ENCODE results near the gene RAMP3. TPM values are rescaled to one million over a fixed set of nuclear protein-coding genes. Genes with fewer than 3 reads are reported as not detected.

RAMP3 gene
- total RNA-seq, 1 donor from 2014 or later = not detected

DNA sequence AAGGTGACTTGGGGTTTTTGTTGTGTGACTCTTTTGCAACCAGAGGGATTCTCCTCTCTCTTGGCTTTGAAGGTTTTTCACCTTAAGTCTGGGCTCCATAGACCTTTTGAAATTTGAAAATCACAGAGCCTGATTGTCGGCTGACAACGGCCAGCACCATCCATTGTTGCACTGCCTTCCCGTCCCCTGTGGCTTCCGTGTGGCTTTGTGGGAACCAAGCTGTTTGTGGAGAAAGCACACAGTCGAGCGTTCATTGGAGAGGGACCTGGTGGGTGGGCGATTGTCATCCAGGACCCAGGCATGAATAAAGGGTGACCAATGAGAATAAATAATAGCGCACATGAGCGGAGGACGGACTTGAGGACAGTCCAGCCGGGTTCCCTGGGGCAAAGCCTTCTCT is 7.4 kb upstream of the RAMP3 start:
- Mint-ChIP-seq H3K36me3 (ENCODE audit: low read depth, unreplicated experiment) (no peaks in the 10 kb centered on the region), H3K4me1 (ENCODE audit: low read depth, unreplicated experiment) (no peaks in the 10 kb centered on the region), H3K27ac (ENCODE audit: unreplicated experiment) (no peak overlapping the region), H3K4me3 (ENCODE audit: unreplicated experiment) (no peak overlapping the region), H3K27me3 (ENCODE audit: low read depth, unreplicated experiment) (peaks cover 33% of the 10 kb centered on the region), H3K9me3 (ENCODE audit: unreplicated experiment) (peaks cover 6% of the 10 kb centered on the region)
- DNase-seq (ENCODE audit: low read depth) (no peak), FAIRE-seq (no peak)
- Histone ChIP-seq H3K9ac (ENCODE audit: low read length) (no peak overlapping the region), H3K79me2 (ENCODE audit: insufficient read depth, low read length) (no peaks in the 10 kb centered on the region), H4K20me1 (ENCODE audit: insufficient read depth, low read length) (no peaks in the 10 kb centered on the region), H3K9me3 (ENCODE audit: insufficient read depth, low read depth, low read length) (no peaks in the 10 kb centered on the region), H3K4me3 (ENCODE audit: insufficient read depth, low read depth, low read length) (no peak overlapping the region), H3K4me2 (ENCODE audit: low read length) (no peak overlapping the region), H3K36me3 (ENCODE audit: insufficient read depth, low read length) (no peaks in the 10 kb centered on the region), H3K27ac (ENCODE audit: low read depth, low read length) (no peak overlapping the region), H3K27me3 (ENCODE audit: insufficient read depth, low read length) (peaks cover 8% of the 10 kb centered on the region), H3K4me1 (ENCODE audit: insufficient read depth, low read length) (no peaks in the 10 kb centered on the region), H2AFZ (ENCODE audit: low read depth, low read length) (no peak overlapping the region)
- TF ChIP-seq, protein P1, sequence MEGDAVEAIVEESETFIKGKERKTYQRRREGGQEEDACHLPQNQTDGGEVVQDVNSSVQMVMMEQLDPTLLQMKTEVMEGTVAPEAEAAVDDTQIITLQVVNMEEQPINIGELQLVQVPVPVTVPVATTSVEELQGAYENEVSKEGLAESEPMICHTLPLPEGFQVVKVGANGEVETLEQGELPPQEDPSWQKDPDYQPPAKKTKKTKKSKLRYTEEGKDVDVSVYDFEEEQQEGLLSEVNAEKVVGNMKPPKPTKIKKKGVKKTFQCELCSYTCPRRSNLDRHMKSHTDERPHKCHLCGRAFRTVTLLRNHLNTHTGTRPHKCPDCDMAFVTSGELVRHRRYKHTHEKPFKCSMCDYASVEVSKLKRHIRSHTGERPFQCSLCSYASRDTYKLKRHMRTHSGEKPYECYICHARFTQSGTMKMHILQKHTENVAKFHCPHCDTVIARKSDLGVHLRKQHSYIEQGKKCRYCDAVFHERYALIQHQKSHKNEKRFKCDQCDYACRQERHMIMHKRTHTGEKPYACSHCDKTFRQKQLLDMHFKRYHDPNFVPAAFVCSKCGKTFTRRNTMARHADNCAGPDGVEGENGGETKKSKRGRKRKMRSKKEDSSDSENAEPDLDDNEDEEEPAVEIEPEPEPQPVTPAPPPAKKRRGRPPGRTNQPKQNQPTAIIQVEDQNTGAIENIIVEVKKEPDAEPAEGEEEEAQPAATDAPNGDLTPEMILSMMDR (IDR thresholded peaks at IDR 0.05; ENCODE audit: insufficient read depth, low read depth, low read length) = no peak
- no peak for TF ChIP-seq EZH2 (IDR thresholded peaks at IDR 0.05; ENCODE audit: insufficient read depth, low read length)

DNA sequence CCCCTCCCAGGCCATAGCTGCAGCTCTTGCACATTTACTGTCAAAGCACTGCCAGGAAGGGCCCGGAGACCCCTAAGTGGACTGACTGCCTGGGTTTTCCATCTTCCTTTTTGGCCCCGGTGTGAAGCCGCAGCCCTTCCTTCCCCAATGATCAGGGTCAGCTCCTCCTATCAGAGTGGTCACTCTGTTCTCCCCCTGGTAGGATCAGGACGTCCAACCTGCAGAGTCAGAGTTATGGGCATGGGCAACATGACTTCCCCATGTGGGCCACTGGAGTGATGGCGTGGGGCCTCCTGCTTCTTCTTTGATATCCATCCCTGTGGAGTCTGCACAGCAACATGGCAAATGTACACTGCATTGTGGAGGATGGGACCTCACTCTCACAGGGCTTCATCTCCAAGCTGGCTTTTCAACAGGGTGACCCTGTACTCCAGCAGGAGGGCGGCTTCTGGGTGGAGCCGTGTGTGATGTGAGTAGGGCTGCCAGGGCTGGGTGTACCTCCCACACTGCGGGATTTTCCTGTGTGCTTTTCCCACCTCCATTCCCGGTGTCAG is 6.4 kb upstream of the RAMP3 start:
- no peak for FAIRE-seq
- H2AFZ ChIP-seq (ENCODE audit: low read depth, low read length) = no peak overlapping the region

DNA sequence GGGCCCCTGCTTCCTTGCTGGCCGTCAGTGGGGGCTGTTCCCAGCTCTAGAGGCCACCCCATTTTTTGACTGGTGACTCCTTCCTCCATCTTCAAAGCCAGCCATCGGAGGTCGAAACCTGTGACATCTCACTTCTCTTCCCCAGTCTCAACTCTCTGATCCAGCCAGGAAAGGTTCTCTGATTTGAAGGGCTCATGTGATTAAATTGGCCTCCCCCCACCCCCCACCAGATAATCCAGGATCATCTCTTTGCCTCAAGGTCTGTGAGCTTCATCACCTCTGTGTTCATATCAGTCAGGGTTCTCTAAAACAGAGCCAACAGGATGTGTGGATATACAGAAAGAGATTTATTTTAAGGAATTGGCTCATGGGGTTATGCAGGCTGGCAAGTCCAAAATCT is 5.6 kb upstream of the RAMP3 start:
- Mint-ChIP-seq H3K27ac (ENCODE audit: unreplicated experiment) (no peak overlapping the region), H3K9me3 (ENCODE audit: unreplicated experiment) (peaks cover 6% of the 10 kb centered on the region), H3K27me3 (ENCODE audit: low read depth, unreplicated experiment) (peaks cover 44% of the 10 kb centered on the region), H3K4me3 (ENCODE audit: unreplicated experiment) (no peak overlapping the region), H3K36me3 (ENCODE audit: low read depth, unreplicated experiment) (no peaks in the 10 kb centered on the region), H3K4me1 (ENCODE audit: low read depth, unreplicated experiment) (no peaks in the 10 kb centered on the region)
- no peak for TF ChIP-seq EZH2 (IDR thresholded peaks at IDR 0.05; ENCODE audit: insufficient read depth, low read length)
- TF ChIP-seq, protein P1 (IDR thresholded peaks at IDR 0.05; ENCODE audit: insufficient read depth, low read depth, low read length) = no peak
- DNase-seq (ENCODE audit: low read depth) (no peak), FAIRE-seq (no peak)
- Histone ChIP-seq H3K4me1 (ENCODE audit: insufficient read depth, low read length) (no peaks in the 10 kb centered on the region), H3K36me3 (ENCODE audit: insufficient read depth, low read length) (no peaks in the 10 kb centered on the region), H2AFZ (ENCODE audit: low read depth, low read length) (no peak overlapping the region), H3K79me2 (ENCODE audit: insufficient read depth, low read length) (no peaks in the 10 kb centered on the region), H3K4me2 (ENCODE audit: low read length) (no peak overlapping the region), H3K9me3 (ENCODE audit: insufficient read depth, low read depth, low read length) (no peaks in the 10 kb centered on the region), H3K27ac (ENCODE audit: low read depth, low read length) (no peak overlapping the region), H3K27me3 (ENCODE audit: insufficient read depth, low read length) (peaks cover 14% of the 10 kb centered on the region), H4K20me1 (ENCODE audit: insufficient read depth, low read length) (no peaks in the 10 kb centered on the region), H3K4me3 (ENCODE audit: insufficient read depth, low read depth, low read length) (no peak overlapping the region), H3K9ac (ENCODE audit: low read length) (no peak overlapping the region)

More for the DNA sequence above, 6.4 kb upstream of the RAMP3 start:
- Histone ChIP-seq H3K36me3 (ENCODE audit: insufficient read depth, low read length) (no peaks in the 10 kb centered on the region), H3K4me3 (ENCODE audit: insufficient read depth, low read depth, low read length) (no peak overlapping the region), H3K79me2 (ENCODE audit: insufficient read depth, low read length) (no peaks in the 10 kb centered on the region), H4K20me1 (ENCODE audit: insufficient read depth, low read length) (no peaks in the 10 kb centered on the region), H3K9me3 (ENCODE audit: insufficient read depth, low read depth, low read length) (no peaks in the 10 kb centered on the region), H3K27me3 (ENCODE audit: insufficient read depth, low read length) (peaks cover 8% of the 10 kb centered on the region), H3K9ac (ENCODE audit: low read length) (no peak overlapping the region), H3K4me1 (ENCODE audit: insufficient read depth, low read length) (no peaks in the 10 kb centered on the region), H3K27ac (ENCODE audit: low read depth, low read length) (no peak overlapping the region), H3K4me2 (ENCODE audit: low read length) (no peak overlapping the region)
- Mint-ChIP-seq H3K4me1 (ENCODE audit: low read depth, unreplicated experiment) (no peaks in the 10 kb centered on the region), H3K27me3 (ENCODE audit: low read depth, unreplicated experiment) (peaks cover 38% of the 10 kb centered on the region), H3K36me3 (ENCODE audit: low read depth, unreplicated experiment) (no peaks in the 10 kb centered on the region), H3K9me3 (ENCODE audit: unreplicated experiment) (peaks cover 6% of the 10 kb centered on the region), H3K27ac (ENCODE audit: unreplicated experiment) (no peak overlapping the region), H3K4me3 (ENCODE audit: unreplicated experiment) (no peak overlapping the region)
- TF ChIP-seq, protein P1 (IDR thresholded peaks at IDR 0.05; ENCODE audit: insufficient read depth, low read depth, low read length) = no peak
- TF ChIP-seq EZH2 (IDR thresholded peaks at IDR 0.05; ENCODE audit: insufficient read depth, low read length) = no peak
- DNase-seq (ENCODE audit: low read depth) = no peak

Data from astrocyte (in vitro differentiated cells and primary cell).